Bronchial epithelial cell (primary cell): ENCODE data around the gene RAB23. TPM values are rescaled to one million over a fixed set of nuclear protein-coding genes. Genes with fewer than 3 reads are reported as not detected.

Experiments
- DNase-seq: peaks from one replicate; pipeline ENCODE4 v3.0.0-alpha.2; 2010; ENCODE audit warnings: low read depth
- FAIRE-seq: peaks from 2 replicates; lab custom pipeline; 2011; peaks lifted over from hg19 to GRCh38; lab: Jason Lieb, UNC
- H3K27me3 ChIP-seq: 2 replicates; pipeline ENCODE4 v1.5.1; 2011; ENCODE audit warnings: low read length; ENCODE audit not compliant: control insufficient read depth, insufficient read depth
- H3K36me3 ChIP-seq: 2 replicates; pipeline ENCODE4 v1.5.1; 2011; ENCODE audit warnings: low read length; ENCODE audit not compliant: control insufficient read depth, insufficient read depth
- H3K4me3 ChIP-seq: 2 replicates; pipeline ENCODE4 v1.5.1; 2011; ENCODE audit warnings: mild to moderate bottlenecking, low read depth, low read length, control low read depth
- total RNA-seq: library from RNA; depleted of rRNA; stranded (reverse); fragments of >200 nt; gene quantifications from 2 replicates; pipeline ENCODE4 v1.2.1, GENCODE V29; 2014
- TF ChIP-seq, protein P1 (sequence below): IDR thresholded peaks from 2 replicates; pipeline ENCODE4 v1.5.1; 2011; ENCODE audit warnings: mild to moderate bottlenecking, moderate library complexity, low read length, control low read depth, inconsistent platforms; ENCODE audit not compliant: insufficient read depth, severe bottlenecking

RAB23 gene
- total RNA-seq, 1 donor from 2014 or later = 26.1 TPM

DNA sequence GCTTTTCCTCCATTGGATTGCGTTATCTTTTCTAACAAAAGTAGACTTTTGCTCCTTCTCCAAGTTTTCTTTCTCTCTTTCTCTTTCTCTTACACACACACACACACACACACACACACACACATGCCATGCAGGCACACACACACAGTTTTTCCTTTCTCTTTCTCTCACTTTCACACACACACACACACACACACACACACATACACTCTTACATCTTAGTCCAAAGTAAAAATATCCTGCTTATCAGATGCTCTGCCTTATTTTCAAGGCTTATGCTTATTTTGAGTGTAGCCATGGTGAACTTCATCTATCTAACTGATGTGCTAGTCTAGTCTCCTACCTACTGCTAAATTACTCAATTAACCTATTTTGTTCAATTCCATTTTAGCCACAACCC, 34.4 kb upstream of the RAB23 start:
- FAIRE-seq (no peak), DNase-seq (no peak)
- H3K36me3 ChIP-seq = no peaks in the 10 kb centered on the region
- H3K27me3 ChIP-seq = no peaks in the 10 kb centered on the region
- TF ChIP-seq, protein P1, sequence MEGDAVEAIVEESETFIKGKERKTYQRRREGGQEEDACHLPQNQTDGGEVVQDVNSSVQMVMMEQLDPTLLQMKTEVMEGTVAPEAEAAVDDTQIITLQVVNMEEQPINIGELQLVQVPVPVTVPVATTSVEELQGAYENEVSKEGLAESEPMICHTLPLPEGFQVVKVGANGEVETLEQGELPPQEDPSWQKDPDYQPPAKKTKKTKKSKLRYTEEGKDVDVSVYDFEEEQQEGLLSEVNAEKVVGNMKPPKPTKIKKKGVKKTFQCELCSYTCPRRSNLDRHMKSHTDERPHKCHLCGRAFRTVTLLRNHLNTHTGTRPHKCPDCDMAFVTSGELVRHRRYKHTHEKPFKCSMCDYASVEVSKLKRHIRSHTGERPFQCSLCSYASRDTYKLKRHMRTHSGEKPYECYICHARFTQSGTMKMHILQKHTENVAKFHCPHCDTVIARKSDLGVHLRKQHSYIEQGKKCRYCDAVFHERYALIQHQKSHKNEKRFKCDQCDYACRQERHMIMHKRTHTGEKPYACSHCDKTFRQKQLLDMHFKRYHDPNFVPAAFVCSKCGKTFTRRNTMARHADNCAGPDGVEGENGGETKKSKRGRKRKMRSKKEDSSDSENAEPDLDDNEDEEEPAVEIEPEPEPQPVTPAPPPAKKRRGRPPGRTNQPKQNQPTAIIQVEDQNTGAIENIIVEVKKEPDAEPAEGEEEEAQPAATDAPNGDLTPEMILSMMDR = no peak
- H3K4me3 ChIP-seq = no peak overlapping the region

DNA sequence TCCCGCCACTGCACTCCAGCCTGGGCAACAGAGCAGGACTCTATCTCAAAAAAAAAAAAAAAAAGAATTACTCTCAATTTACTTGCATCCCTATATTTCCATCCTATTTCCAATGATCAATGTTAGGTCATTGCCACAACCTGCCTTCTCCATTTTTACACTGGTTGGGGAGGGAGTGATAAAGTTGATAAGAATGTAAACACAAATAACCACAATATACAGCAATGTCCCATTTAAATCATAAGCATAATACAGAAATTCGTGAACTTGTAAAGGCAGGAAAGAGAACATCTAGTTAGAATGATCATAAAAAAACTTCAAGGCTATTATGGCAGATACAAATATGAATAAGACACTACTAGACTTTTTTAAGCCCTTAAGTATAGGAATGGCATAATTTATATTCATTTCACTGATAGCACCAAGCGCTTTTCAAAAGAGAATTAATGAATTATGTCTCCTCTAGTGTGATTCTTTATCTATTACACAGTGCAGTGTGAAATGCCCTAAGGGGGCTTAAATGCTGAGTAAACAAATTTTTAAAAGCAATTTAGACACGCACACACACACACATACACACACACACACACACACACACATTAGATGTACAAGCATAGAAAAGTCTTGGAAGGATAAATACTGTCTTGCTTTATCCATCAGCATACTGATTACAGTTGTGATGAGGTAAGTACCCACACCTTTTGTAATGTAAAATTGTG, 33.5 kb upstream of the RAB23 start:
- Histone ChIP-seq H3K27me3 (no peaks in the 10 kb centered on the region), H3K4me3 (no peak overlapping the region), H3K36me3 (no peaks in the 10 kb centered on the region)
- FAIRE-seq (no peak), DNase-seq (no peak)
- TF ChIP-seq, protein P1 = no peak

DNA sequence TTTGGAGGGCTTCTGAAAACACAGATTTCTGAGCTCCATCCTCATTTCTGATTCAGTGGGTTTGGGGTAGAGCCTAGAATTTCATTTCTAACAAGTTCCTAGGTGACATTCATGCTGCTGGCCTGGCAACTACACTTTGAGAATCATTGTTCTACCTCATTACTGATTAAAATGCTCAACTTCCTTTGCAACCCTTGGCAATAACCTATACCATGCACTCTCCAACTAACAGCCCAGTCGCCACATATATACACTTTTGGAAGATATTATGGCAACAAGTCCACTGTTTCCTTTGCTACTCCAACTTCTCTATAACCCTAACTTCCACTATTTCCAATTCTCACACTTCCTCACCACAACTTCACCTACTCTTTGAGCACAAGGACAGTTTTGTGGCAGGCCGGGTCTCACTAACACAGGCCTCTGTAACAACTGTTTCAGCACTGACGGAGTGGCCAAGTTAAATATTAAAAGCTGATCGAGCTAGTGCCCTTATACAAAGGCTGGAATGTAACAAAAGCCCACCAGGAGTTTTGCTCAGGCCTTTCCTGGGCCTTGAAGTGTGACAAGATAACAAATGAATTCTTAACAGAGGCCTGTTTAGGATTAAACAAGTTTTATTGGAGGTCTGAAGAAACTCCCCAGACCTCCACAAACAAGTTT, 32.1 kb upstream of the RAB23 start:
- no peak for FAIRE-seq
- DNase-seq = no peak
- no peaks in the 10 kb centered on the region for H3K36me3 ChIP-seq

DNA sequence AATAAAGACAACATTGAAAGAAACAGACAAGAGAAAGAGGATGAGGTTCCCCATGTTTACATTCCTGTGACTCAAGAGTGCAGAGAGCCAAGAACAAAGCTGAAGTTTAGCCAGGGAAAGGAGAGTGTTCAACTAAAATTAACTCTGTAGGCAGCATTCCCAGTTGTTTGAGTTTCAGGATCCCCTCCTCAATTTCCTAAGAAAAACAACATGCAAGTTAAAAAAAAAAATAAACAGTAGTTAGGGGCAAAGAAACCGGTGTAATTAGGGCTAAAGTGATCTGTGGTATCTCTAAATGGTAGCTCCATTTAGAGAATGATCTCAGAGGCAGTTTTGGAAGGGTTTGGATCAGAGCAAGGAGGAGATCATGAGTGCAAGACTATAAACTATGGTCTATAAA, 30.9 kb upstream of the RAB23 start:
- TF ChIP-seq, protein P1 = no peak
- FAIRE-seq = no peak
- Histone ChIP-seq H3K36me3 (no peaks in the 10 kb centered on the region), H3K4me3 (no peak overlapping the region), H3K27me3 (no peaks in the 10 kb centered on the region)
- DNase-seq = peak; percentile 20

More for the DNA sequence above, 32.1 kb upstream of the RAB23 start:
- TF ChIP-seq, protein P1 = no peak
- H3K4me3 ChIP-seq = no peak overlapping the region
- no peaks in the 10 kb centered on the region for H3K27me3 ChIP-seq

DNA sequence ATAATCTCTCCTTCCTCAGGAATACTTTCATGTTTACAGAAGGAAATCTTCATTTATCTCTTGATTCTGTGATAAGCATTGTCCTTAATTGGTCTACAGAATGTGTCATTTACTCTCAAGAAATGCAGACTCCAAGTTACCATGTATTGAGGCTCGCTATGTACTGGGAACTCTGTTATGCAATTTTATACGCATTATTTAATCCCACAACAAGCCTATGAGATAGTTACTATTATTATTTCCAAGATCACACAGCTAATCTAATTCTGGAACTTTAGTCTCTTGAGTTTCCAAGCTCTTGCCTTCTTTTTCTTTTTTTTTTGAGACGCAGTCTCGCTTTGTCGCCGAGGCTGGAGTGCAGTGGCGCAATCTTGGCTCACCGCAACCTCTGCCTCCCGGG, 30.0 kb upstream of the RAB23 start:
- Histone ChIP-seq H3K4me3 (no peak overlapping the region), H3K36me3 (no peaks in the 10 kb centered on the region), H3K27me3 (no peaks in the 10 kb centered on the region)
- no peak for FAIRE-seq
- TF ChIP-seq, protein P1 = no peak
- DNase-seq = no peak
